Pancreas (tissue), 10 donors: ENCODE results near the gene SEC11A. TPM values are rescaled to one million over a fixed set of nuclear protein-coding genes. Genes with fewer than 3 reads are reported as not detected.

Experiments
- ATAC-seq, 4 donors: fragments of 200-7000 bp; cut with Tn5 transposase; one replicate each; pipeline versions ENCODE4 v1.8.0 to v1.9.1; 2020; ENCODE audit warnings: mild to moderate bottlenecking in 4 of 4, moderate library complexity in 4 of 4
- DNase-seq, 6 donors: peaks; one replicate each; pipeline ENCODE4 v3.0.0-alpha.2; 2020
- FAIRE-seq: peaks from 2 replicates; lab custom pipeline; 2012; peaks lifted over from hg19 to GRCh38; lab: Jason Lieb, UNC
- H3K27ac ChIP-seq, 4 donors: fragments of 200-600 bp; sonication (generic); 1 replicate in 3 of 4; 2 replicates in 1 of 4; pipeline versions ENCODE4 v1.5.0 to v1.8.0; 2020
- H3K27me3 ChIP-seq, 4 donors: fragments of 200-600 bp; one replicate each; pipeline ENCODE4 v1.8.0; 2021
- H3K36me3 ChIP-seq, 3 donors: fragments of 200-600 bp; sonication (generic) in 1 of 3; one replicate each; pipeline versions ENCODE4 v1.5.0 to v1.8.0; 2020 to 2021
- H3K4me1 ChIP-seq, 3 donors: fragments of 200-600 bp; one replicate each; pipeline ENCODE4 v1.8.0; 2021
- H3K4me3 ChIP-seq, 4 donors: fragments of 200-600 bp; sonication (generic) in 2 of 4; one replicate each; pipeline versions ENCODE4 v1.5.0 to v1.8.0; 2020 to 2021
- H3K9me3 ChIP-seq, 4 donors: fragments of 200-600 bp; one replicate each; pipeline ENCODE4 v1.8.0; 2021
- CTCF ChIP-seq, 4 donors: fragments of 200-600 bp; sonication (generic) in 3 of 4; IDR thresholded peaks; one replicate each; pipeline versions ENCODE4 v1.5.0 to v1.8.0; 2021; ENCODE audit warnings: antibody characterized with exemption in 4 of 4
- WGBS, 2 donors: extraction: QIAGEN DNeasy Blood & Tissue Kit; methylation state at CpG; one replicate each; pipeline ENCODE4 v1.1.7; 2013; 5-methylcytosine and 5-hydroxymethylcytosine counted together
- intact Hi-C, 3 donors: fragments of 100-400 bp; cut with DNase I; formaldehyde crosslinking; loops; one replicate each; pipeline versions ENCODE4 v1.11.1 to v1.14.2; 2022
- polyA plus RNA-seq, 2 donors: library from polyadenylated mRNA; stranded (reverse); fragments of 200-250 nt; gene quantifications; one replicate each; pipeline ENCODE4 v1.2.3, GENCODE V29; 2013
- total RNA-seq, 6 donors: library from RNA; stranded (reverse); fragmentation: NEBNext Ultra II Directional in 4 of 6; extraction: Animal tissue kit (Norgen Biotek cat#: 25700) in 4 of 6; gene quantifications; one replicate each; pipeline versions ENCODE4 v1.2.1 to v1.2.4, GENCODE V29; 2021 to 2023
- donor health status: healthy with polysubstance abuse.
- donor health status: DM: no; HTN: no; CAD: no; lungs with moderate emphysema.
- donor health status: DM: no; HTN: no; CAD: no.
- donor health status: control.
- donor health status: control.
- donor health status: Bipolar disorder and iron deficiency.
- donor health status: DM: yes; HTN: yes; CAD: no.
- donor health status: DM: no; HTN: no; CAD: no.
- donor health status: DM: no; HTN: no; CAD: no.
- donor health status: DM: yes; HTN: yes; CAD: no.

The SEC11A gene
- total and polyA plus RNA-seq, 8 donors: 43.7 to 98.7 (median 69.5) TPM

- Histone ChIP-seq H3K4me3 (no peak overlapping the region), H3K36me3 (no peaks in the 10 kb centered on the region), H3K4me1 (no peaks in the 10 kb centered on the region), H3K27me3 (no peaks in the 10 kb centered on the region), H3K9me3 (no peaks in the 10 kb centered on the region), H3K27ac (peak overlapping the region in 1 of 4 donors; percentile 8)
- FAIRE-seq (no peak), ATAC-seq (no peak), DNase-seq (no peak)
- intact Hi-C loops: no loop called here
- WGBS, 2 donors: 78 to 84% methylated on average over 2 of the region's 2 CpGs
- TF ChIP-seq CTCF (IDR thresholded peaks at IDR 0.05): no peak
These were observed 5.4 kb upstream of the SEC11A start for GRCh38 chr15:84721371-84721770.

DNA sequence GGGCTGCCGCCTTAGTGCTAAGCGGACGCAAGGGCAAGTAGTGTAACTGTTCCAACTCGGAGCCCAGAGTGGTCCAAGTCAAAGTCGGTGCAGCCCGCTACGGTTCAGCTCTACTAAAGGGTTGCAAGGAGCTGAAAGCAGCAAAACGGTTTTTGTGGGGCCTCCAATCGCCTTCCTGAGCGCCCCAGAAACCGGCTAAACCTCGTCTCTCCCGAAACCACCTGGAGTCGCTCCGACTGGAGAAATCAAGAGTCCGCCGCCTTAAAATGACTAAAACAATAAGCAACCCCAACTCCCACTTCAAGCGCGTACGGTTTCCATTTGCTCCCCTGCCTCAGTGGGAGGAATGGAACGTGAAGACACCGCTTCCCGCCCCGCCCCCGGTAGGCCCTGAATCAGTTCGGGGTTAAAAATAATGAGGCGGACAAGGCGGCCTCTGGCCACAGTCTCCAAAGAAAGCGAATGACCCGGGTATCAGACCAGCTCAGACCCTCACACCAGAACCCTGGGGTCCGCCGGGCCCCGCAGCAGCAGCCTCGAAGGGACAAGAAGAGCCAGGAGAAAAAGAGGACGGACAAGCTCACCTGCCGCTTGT lies 401 bp downstream of the SEC11A start:
- intact Hi-C loops: no loop called here
- H3K9me3 ChIP-seq: no peaks in the 10 kb centered on the region
- peak in 3 of 6 donors; percentile 20 to 31 (median 25) for DNase-seq
- no peak for TF ChIP-seq CTCF (IDR thresholded peaks at IDR 0.05)
- H3K36me3 ChIP-seq: peaks cover 0 to 8% (median 0%) of the 10 kb centered on the region in 3 donors
- no peak for FAIRE-seq
- H3K4me3 ChIP-seq: peak overlapping the region; percentile 71 to 89 (median 80)
- peak overlapping the region; percentile 80 to 91 (median 86) for H3K27ac ChIP-seq
- ATAC-seq: peak; percentile 10 to 27 (median 12)
- no peaks in the 10 kb centered on the region for H3K27me3 ChIP-seq
- 1% methylated on average over 34 to 36 of the region's 36 CpGs for WGBS, 2 donors
- peaks cover 10 to 14% (median 14%) of the 10 kb centered on the region in 3 donors for H3K4me1 ChIP-seq

DNA sequence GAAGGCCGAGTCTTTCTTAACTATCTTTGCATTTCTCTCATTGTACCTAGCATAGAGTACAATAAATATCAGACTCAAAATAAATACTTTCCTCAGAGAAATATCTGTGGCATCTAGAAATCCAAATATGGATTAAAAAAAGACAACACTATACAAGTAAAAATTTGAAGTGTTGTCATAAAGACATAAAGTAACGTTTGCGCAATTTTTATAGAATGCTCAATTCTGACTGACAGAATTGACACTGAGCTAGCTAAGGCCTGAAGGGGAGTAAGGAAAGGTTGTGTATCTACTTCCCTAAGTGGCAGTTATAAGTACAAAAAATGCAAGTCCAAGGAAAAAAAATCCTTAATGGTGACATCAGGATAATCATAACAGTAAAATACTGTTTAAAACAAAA lies 1.1 kb downstream of the SEC11A start:
- no peaks in the 10 kb centered on the region for H3K9me3 ChIP-seq
- DNase-seq: no peak
- H3K27ac ChIP-seq: peak overlapping the region in 2 of 4 donors; percentile 80 to 91
- peaks cover 10 to 14% (median 14%) of the 10 kb centered on the region in 3 donors for H3K4me1 ChIP-seq
- peaks cover 0 to 12% (median 0%) of the 10 kb centered on the region in 3 donors for H3K36me3 ChIP-seq
- FAIRE-seq: no peak
- no peak for ATAC-seq
- WGBS, 2 donors: 19 to 31% methylated on average over 3 of the region's 3 CpGs
- TF ChIP-seq CTCF (IDR thresholded peaks at IDR 0.05): no peak
- intact Hi-C loops: no loop called here
- no peaks in the 10 kb centered on the region for H3K27me3 ChIP-seq
- H3K4me3 ChIP-seq: peak overlapping the region; percentile 71 to 89 (median 80)

- ATAC-seq: no peak
These were observed 1.6 kb downstream of the SEC11A start for GRCh38 chr15:84714372-84714771.

More at GRCh38 chr15:84714372-84714771, 1.6 kb downstream of the SEC11A start:
- Histone ChIP-seq H3K9me3 (no peaks in the 10 kb centered on the region), H3K4me1 (peaks cover 10 to 14% (median 14%) of the 10 kb centered on the region in 3 donors), H3K36me3 (peaks cover 0 to 13% (median 0%) of the 10 kb centered on the region in 3 donors), H3K27ac (no peak overlapping the region), H3K4me3 (peak overlapping the region in 1 of 4 donors; percentile 89), H3K27me3 (no peaks in the 10 kb centered on the region)
- WGBS, 2 donors: 40 to 44% methylated on average over 5 of the region's 5 CpGs
- intact Hi-C loops: no loop called here
- FAIRE-seq (no peak), DNase-seq (no peak)
- no peak for TF ChIP-seq CTCF (IDR thresholded peaks at IDR 0.05)
